Measurements from ENCODE around the gene HLA-F.

Gene HLA-F

GRCh38 chr6:29723262-29723665 lies at the start of gene HLA-F:
TSS of gene HLA-F (plus strand) at chr6:29723434. CDS start at chr6:29723464, 30 bp downstream.
- ChIA-PET CTCF (interaction anchor here (1.0 to 1.8 kb wide), 2 partner anchors 11 to 68 kb away, joined by 3 to 5 read pairs; no protein-coding TSS in a partner anchor), POLR2A (no interaction called here)
- peak; percentile 93 for DNase-seq (ENCODE audit: extremely low spot score)
- TF ChIP-seq CTCF (IDR thresholded peaks at IDR 0.05; ENCODE audit: control extremely low read depth, extremely low read depth, low read depth, missing control alignments), result no peak

GRCh38 chr6:29674008-29674407 lies 49.2 kb upstream of the HLA-F start:
- ChIA-PET POLR2A (no interaction called here), CTCF (interaction anchor here (1.6 to 4.4 kb wide), 2 partner anchors 13 to 23 kb away, joined by 5 to 28 read pairs; no protein-coding TSS in a partner anchor)
- DNase-seq (ENCODE audit: extremely low spot score), result no peak
- TF ChIP-seq CTCF (IDR thresholded peaks at IDR 0.05; ENCODE audit: control extremely low read depth, extremely low read depth, low read depth, missing control alignments), result no peak

GRCh38 chr6:29675561-29675960 lies 47.7 kb upstream of the HLA-F start:
- ChIA-PET CTCF (interaction anchor here (0.8 to 4.0 kb wide), 4 partner anchors 9 to 26 kb away, joined by 3 to 13 read pairs (median 4); no protein-coding TSS in a partner anchor), POLR2A (no interaction called here)
- no peak for TF ChIP-seq CTCF (IDR thresholded peaks at IDR 0.05; ENCODE audit: control extremely low read depth, extremely low read depth, low read depth, missing control alignments)
- DNase-seq (ENCODE audit: extremely low spot score), result no peak

- DNase-seq (ENCODE audit: extremely low spot score), result no peak
- CTCF ChIA-PET, result interaction anchor here (1.3 to 4.0 kb wide), 4 partner anchors 11 to 27 kb away, joined by 3 to 15 read pairs (median 10); no protein-coding TSS in a partner anchor
- no peak for TF ChIP-seq CTCF (IDR thresholded peaks at IDR 0.05; ENCODE audit: control extremely low read depth, extremely low read depth, low read depth, missing control alignments)
- POLR2A ChIA-PET, result interaction anchor here (0.6 kb wide), 1 partner anchor 792 kb away, joined by 3 read pairs; no protein-coding TSS in a partner anchor
Measured at GRCh38 chr6:29676981-29677601, 46.1 kb upstream of the HLA-F start.

- no peak for DNase-seq (ENCODE audit: extremely low spot score)
- ChIA-PET CTCF (interaction anchor here (2.0 to 4.0 kb wide), 3 partner anchors 12 to 26 kb away, joined by 7 to 15 read pairs (median 13); no protein-coding TSS in a partner anchor), POLR2A (no interaction called here)
- TF ChIP-seq CTCF (IDR thresholded peaks at IDR 0.05; ENCODE audit: control extremely low read depth, extremely low read depth, low read depth, missing control alignments), result no peak
Measured at GRCh38 chr6:29678114-29678513, 45.1 kb upstream of the HLA-F start.

- POLR2A ChIA-PET, result no interaction called here
- no peak for DNase-seq (ENCODE audit: extremely low spot score)
- TF ChIP-seq CTCF (IDR thresholded peaks at IDR 0.05; ENCODE audit: control extremely low read depth, extremely low read depth, low read depth, missing control alignments), result no peak
- CTCF ChIA-PET, result no interaction called here
Measured at GRCh38 chr6:29679962-29680361, 43.3 kb upstream of the HLA-F start.

Measured in GM10248 (cell line).